Adrenal gland (tissue), 12 donors: ENCODE data around the gene DBT. TPM values are rescaled to one million over a fixed set of nuclear protein-coding genes. Genes with fewer than 3 reads are reported as not detected.

Source experiments
- DNase-seq, 7 donors: peaks; one replicate each; pipeline ENCODE4 v3.0.0-alpha.2; 2019 to 2020
- H3K27ac ChIP-seq, 5 donors: fragments of 200-600 bp; sonication (generic) in 4 of 5; 1 replicate in 3 of 5; 2 replicates in 2 of 5; pipeline versions ENCODE4 v1.5.1 to v1.8.0; 2016 to 2020; ENCODE audit warnings: mild to moderate bottlenecking in 1 of 5
- H3K27me3 ChIP-seq: fragments of 200-600 bp; 2 replicates; pipeline ENCODE4 v1.8.0; 2021
- H3K36me3 ChIP-seq, 2 donors: fragments of 200-600 bp; replicated peaks in 1 of 2; 1 replicate in 1 of 2; 2 replicates in 1 of 2; pipeline versions ENCODE4 v1.5.1 to v1.8.0; 2018 to 2022
- H3K4me1 ChIP-seq, 2 donors: fragments of 200-600 bp; replicated peaks in 1 of 2; 1 replicate in 1 of 2; 2 replicates in 1 of 2; pipeline versions ENCODE4 v1.5.1 to v1.8.0; 2018 to 2021
- H3K4me3 ChIP-seq, 4 donors: fragments of 200-600 bp; sonication (generic) in 3 of 4; one replicate each; pipeline ENCODE4 v1.5.1; 2016 to 2018
- H3K9me3 ChIP-seq, 3 donors: fragments of 200-600 bp; sonication (generic) in 1 of 3; replicated peaks in 1 of 3; 1 replicate in 2 of 3; 2 replicates in 1 of 3; pipeline versions ENCODE4 v1.5.1 to v1.8.0; 2016 to 2021
- POLR2A ChIP-seq, 2 donors: fragments of 450-650 bp; IDR thresholded peaks; one replicate each; pipeline ENCODE4 v1.6.1; 2017; ENCODE audit warnings: antibody characterized with exemption in 2 of 2, mild to moderate bottlenecking in 2 of 2, moderate library complexity in 1 of 2
- WGBS, 4 donors: extraction: QIAGEN DNeasy Blood & Tissue Kit in 2 of 4; methylation state at CpG; one replicate each; pipeline versions ENCODE4 v1.1.5 to v1.1.7; 2013 to 2017; 5-methylcytosine and 5-hydroxymethylcytosine counted together
- intact Hi-C, 2 donors: fragments of 100-400 bp; cut with DNase I; formaldehyde crosslinking; loops; one replicate each; pipeline versions ENCODE4 v1.14.1 to v1.15.0; 2022 to 2023
- polyA plus RNA-seq, 3 donors: library from polyadenylated mRNA; stranded (reverse); fragments of 200-250 nt in 2 of 3; fragments of 350-450 nt in 1 of 3; fragmentation: Illumina TruSeq in 1 of 3; extraction: RNeasy Lipid Tissue Mini Kit (QIAGEN cat#74804) in 1 of 3; gene quantifications; one replicate each; pipeline ENCODE4 v1.2.3, GENCODE V29; 2013 to 2014
- total RNA-seq, 9 donors: library from RNA; depleted of rRNA in 4 of 9; stranded (reverse); fragments of >200 nt in 4 of 9; fragments of 120-200 nt in 1 of 9; fragmentation: NEBNext Ultra II Directional in 1 of 9; extraction: Animal tissue kit (Norgen Biotek cat#: 25700) in 1 of 9; gene quantifications; one replicate each; pipeline versions ENCODE4 v1.1.0 to v1.2.4, GENCODE V29; 2013 to 2023
- TF ChIP-seq, protein P1 (sequence below), 6 experiments: fragments of 450-650 bp in 4 of 6; fragments of 200-600 bp in 2 of 6; sonication (generic) in 1 of 6; IDR thresholded peaks; 1 replicate in 5 of 6; 2 replicates in 1 of 6; pipeline versions ENCODE4 v1.5.1 to v1.8.0; 2016 to 2021; ENCODE audit warnings: antibody characterized with exemption in 6 of 6, mild to moderate bottlenecking in 2 of 6, moderate library complexity in 1 of 6
- donor health status: healthy with polysubstance abuse.
- donor health status: Bipolar disorder and iron deficiency.
- donor health status: DM: yes; HTN: yes; CAD: no.
- donor health status: DM: no; HTN: no; CAD: no.
- donor health status: DM: no; HTN: no; CAD: no.
- donor health status: DM: yes; HTN: yes; CAD: no.

Gene DBT
- total and polyA plus RNA-seq, 12 donors = 3.1 to 44.9 (median 17.8) TPM

GRCh38 chr1:100198596-100198995, 51.0 kb downstream of the DBT start:
- Histone ChIP-seq H3K4me1 (peaks cover 0 to 6% of the 10 kb centered on the region in 2 donors), H3K36me3 (peaks cover 0 to 30% of the 10 kb centered on the region in 2 donors), H3K27me3 (no peaks in the 10 kb centered on the region), H3K9me3 (no peaks in the 10 kb centered on the region), H3K4me3 (no peak overlapping the region), H3K27ac (no peak overlapping the region)
- TF ChIP-seq POLR2A (IDR thresholded peaks at IDR 0.05) = no peak
- TF ChIP-seq, protein P1, sequence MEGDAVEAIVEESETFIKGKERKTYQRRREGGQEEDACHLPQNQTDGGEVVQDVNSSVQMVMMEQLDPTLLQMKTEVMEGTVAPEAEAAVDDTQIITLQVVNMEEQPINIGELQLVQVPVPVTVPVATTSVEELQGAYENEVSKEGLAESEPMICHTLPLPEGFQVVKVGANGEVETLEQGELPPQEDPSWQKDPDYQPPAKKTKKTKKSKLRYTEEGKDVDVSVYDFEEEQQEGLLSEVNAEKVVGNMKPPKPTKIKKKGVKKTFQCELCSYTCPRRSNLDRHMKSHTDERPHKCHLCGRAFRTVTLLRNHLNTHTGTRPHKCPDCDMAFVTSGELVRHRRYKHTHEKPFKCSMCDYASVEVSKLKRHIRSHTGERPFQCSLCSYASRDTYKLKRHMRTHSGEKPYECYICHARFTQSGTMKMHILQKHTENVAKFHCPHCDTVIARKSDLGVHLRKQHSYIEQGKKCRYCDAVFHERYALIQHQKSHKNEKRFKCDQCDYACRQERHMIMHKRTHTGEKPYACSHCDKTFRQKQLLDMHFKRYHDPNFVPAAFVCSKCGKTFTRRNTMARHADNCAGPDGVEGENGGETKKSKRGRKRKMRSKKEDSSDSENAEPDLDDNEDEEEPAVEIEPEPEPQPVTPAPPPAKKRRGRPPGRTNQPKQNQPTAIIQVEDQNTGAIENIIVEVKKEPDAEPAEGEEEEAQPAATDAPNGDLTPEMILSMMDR (IDR thresholded peaks at IDR 0.05) = no peak
- WGBS, 4 donors = 90 to 100% (median 93%) methylated on average over 1 of the region's 1 CpG
- intact Hi-C loops = no loop called here
- no peak for DNase-seq

DNA sequence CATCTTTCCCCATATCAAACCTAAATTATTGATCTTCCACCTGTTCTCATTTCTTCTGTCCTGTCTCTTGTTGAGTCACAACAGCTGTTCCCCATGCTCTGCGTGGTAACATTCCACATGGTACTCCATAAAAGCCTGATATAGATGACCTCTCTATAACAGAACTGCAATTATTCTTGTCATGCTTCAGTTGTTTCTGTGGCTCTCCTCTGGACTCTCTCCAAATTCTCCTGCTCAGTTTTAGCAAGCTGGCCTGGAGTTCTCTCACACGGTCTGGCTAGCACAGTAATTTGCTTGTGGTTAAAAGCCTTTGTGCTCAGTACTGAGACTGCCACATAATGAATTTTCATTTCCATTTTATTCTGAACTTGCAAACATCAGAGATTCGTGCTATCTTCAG, 61.0 kb downstream of the DBT start:
- peak overlapping the region in 1 of 4 donors; percentile 17 for H3K4me3 ChIP-seq
- no peaks in the 10 kb centered on the region for H3K27me3 ChIP-seq
- H3K4me1 ChIP-seq = peaks cover 18 to 26% of the 10 kb centered on the region in 2 donors
- peak overlapping the region; percentile 8 to 87 (median 68) for H3K27ac ChIP-seq
- H3K9me3 ChIP-seq = no peaks in the 10 kb centered on the region
- peak in 1 of 2 donors; percentile 26 for TF ChIP-seq POLR2A (IDR thresholded peaks at IDR 0.05)
- TF ChIP-seq, protein P1 (IDR thresholded peaks at IDR 0.05) = no peak
- 16 to 31% (median 27%) methylated on average over 3 of the region's 3 CpGs for WGBS, 4 donors
- peak; percentile 36 to 81 (median 67) for DNase-seq
- intact Hi-C loops = no loop called here
- H3K36me3 ChIP-seq = no peaks in the 10 kb centered on the region

DNA sequence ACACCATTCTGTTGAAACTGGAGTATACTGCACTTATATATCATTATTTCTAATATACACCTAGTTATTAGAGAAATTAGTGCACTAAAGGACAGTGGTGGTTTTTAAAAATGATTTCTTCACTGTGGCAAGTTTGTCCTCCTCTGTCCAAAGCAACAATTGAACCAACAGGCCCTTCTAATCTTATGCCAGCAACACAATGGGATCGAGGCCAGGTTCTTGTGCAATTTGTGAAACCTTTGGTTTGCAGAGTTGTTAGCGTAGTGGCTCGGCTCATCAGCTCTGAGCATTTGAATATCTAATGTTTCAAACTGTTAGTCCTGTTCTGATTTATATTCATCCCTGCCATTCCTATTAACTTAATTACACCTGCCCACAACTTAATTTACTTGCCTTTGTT, 61.7 kb downstream of the DBT start:
- Histone ChIP-seq H3K9me3 (no peaks in the 10 kb centered on the region), H3K27ac (peak overlapping the region; percentile 8 to 87 (median 68)), H3K4me1 (peaks cover 18 to 26% of the 10 kb centered on the region in 2 donors), H3K4me3 (peak overlapping the region in 1 of 4 donors; percentile 17), H3K27me3 (no peaks in the 10 kb centered on the region), H3K36me3 (no peaks in the 10 kb centered on the region)
- intact Hi-C loops = no loop called here
- DNase-seq = peak; percentile 77 to 93 (median 91)
- TF ChIP-seq POLR2A (IDR thresholded peaks at IDR 0.05) = peak in 1 of 2 donors; percentile 21
- TF ChIP-seq, protein P1 (IDR thresholded peaks at IDR 0.05) = no peak
- 26 to 64% (median 32%) methylated on average over 3 of the region's 3 CpGs for WGBS, 4 donors

DNA sequence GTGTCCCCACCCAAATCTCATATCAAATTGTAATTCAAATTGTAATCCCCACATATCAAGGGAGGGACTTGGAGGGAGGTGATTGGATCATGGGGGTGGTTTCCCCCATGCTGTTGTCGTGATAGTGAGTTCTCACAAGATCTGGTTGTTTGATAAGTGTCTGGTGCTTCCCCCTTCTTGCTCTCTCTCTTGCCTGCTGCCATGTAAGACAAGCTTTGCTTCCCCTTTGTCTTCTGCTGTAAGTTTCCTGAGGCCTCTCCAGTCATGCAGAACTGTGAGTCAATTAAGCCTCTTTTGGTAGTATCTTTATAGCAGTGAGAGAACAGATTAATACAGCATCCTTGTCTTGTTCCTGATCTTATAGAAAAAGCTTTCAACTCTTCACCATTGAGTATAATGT, 65.1 kb downstream of the DBT start:
- intact Hi-C loops = no loop called here

More for the DNA sequence above, 65.1 kb downstream of the DBT start:
- TF ChIP-seq, protein P1 (IDR thresholded peaks at IDR 0.05) = no peak
- TF ChIP-seq POLR2A (IDR thresholded peaks at IDR 0.05) = no peak
- H3K9me3 ChIP-seq = no peaks in the 10 kb centered on the region
- no peak for DNase-seq
- H3K4me3 ChIP-seq = no peak overlapping the region
- no peaks in the 10 kb centered on the region for H3K27me3 ChIP-seq
- peaks cover 15 to 23% of the 10 kb centered on the region in 2 donors for H3K4me1 ChIP-seq
- WGBS, 4 donors = 38 to 67% (median 57%) methylated on average over 1 of the region's 1 CpG
- no peak overlapping the region for H3K27ac ChIP-seq
- H3K36me3 ChIP-seq = no peaks in the 10 kb centered on the region
